ENCODE data around the gene CACUL1. TPM values are rescaled to one million over a fixed set of nuclear protein-coding genes. Genes with fewer than 3 reads are reported as not detected.
A peak's percentile ranks its signal among the peaks of the same experiment; 100 is the strongest.

Gene CACUL1
- total RNA-seq, 6 experiments from 2014 or later: 31.5 to 34.0 (median 32.7) TPM

DNA sequence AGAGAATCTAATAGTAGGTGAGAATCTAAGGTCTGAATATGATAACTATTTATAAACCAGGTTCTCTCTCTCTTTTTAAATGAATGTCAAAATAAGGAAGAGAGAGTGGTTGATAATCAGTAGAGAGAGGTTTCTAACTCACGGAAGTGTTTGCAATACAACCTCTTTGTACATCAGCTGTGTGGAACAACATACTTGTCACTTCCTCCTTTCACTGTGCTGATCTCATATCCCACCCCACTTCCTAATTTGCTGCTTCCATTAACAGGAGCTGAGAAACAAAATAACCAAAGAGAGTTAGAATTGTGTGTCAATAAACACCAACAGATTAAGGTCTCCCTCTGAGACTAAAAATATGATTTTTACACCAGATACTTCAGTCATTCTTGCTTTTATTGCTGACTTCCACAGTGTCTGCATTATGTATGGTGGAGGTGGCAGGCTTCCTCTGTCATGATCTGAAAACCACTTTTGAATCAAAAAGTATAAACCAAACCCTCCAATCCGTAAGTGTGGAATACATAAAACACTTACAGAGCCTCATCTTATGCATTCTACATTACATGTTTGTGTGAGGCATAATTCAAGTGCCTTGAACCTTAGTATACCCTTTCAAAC is 25.0 kb downstream of the CACUL1 start:
- no peak for TF ChIP-seq CTCF (IDR thresholded peaks at IDR 0.05)
- no peak for DNase-seq
- peaks cover 40% of the 10 kb centered on the region for H3K4me1 Mint-ChIP-seq (ENCODE audit: low read depth)
- no peaks in the 10 kb centered on the region for H3K9me3 Mint-ChIP-seq
- 0 out of 2 replicates have a peak, but pooled peaks cover 2% of the 10 kb centered on the region for H3K27me3 Mint-ChIP-seq (ENCODE audit: insufficient read depth)
- H3K27ac Mint-ChIP-seq: no peak overlapping the region
- no peak overlapping the region for H3K4me3 Mint-ChIP-seq
- no peaks in the 10 kb centered on the region for H3K36me3 Mint-ChIP-seq (ENCODE audit: low read depth)

DNA sequence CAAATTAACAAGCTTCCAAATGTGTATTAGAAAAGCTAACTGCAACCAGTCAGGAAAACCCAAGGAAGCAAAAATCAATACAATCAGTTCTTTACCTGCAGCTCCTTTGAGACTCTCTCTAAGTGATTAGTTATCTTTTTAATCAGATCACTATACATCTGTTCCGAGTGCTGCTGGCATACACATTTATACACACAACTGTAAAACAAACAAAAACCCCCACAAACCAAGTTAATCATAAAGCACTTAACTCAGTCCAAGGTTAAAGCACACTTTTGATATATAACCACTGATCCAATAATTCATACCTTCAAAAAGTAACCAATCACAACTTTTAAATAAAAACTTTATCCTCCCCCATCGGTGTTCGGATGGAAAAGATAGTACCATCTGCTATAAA is 25.6 kb downstream of the CACUL1 start:
- peaks cover 42% of the 10 kb centered on the region for H3K4me1 Mint-ChIP-seq (ENCODE audit: low read depth)
- H3K36me3 Mint-ChIP-seq (ENCODE audit: low read depth): no peaks in the 10 kb centered on the region
- no peak for DNase-seq
- no peak overlapping the region for H3K4me3 Mint-ChIP-seq
- H3K27ac Mint-ChIP-seq: no peak overlapping the region
- 0 out of 2 replicates have a peak, but pooled peaks cover 2% of the 10 kb centered on the region for H3K27me3 Mint-ChIP-seq (ENCODE audit: insufficient read depth)
- no peaks in the 10 kb centered on the region for H3K9me3 Mint-ChIP-seq
- TF ChIP-seq CTCF (IDR thresholded peaks at IDR 0.05): no peak

- TF ChIP-seq CTCF (IDR thresholded peaks at IDR 0.05): no peak
- peak; percentile 62 for DNase-seq
- H3K4me1 Mint-ChIP-seq (ENCODE audit: low read depth): peaks cover 62% of the 10 kb centered on the region
- 0 out of 2 replicates have a peak, but pooled peaks cover 2% of the 10 kb centered on the region for H3K27me3 Mint-ChIP-seq (ENCODE audit: insufficient read depth)
- no peaks in the 10 kb centered on the region for H3K36me3 Mint-ChIP-seq (ENCODE audit: low read depth)
- peak overlapping the region; percentile 71 for H3K27ac Mint-ChIP-seq
- H3K4me3 Mint-ChIP-seq: peak overlapping the region; percentile 16
- H3K9me3 Mint-ChIP-seq: no peaks in the 10 kb centered on the region
Measured at GRCh38 chr10:118725886-118726500, 28.8 kb downstream of the CACUL1 start.

DNA sequence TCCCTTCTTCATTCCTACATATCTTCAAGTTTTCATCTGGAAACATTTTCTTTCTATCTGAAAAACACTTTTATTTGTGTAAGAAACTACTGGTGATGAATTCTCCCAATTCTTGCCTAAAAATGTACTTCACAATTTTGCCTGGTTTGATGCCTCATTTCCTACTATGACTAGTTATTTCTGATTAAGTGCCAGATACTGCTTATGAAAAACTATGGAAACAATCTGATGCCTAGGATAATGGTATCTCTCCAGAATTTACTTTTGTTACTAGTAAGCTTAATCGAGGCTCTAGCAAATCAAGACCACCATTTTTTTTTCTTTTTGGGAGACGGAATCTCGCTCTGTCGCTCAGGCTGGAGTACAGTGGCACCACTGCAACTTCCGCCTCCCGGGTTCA is 31.3 kb downstream of the CACUL1 start:
- H3K4me3 Mint-ChIP-seq: no peak overlapping the region
- no peaks in the 10 kb centered on the region for H3K9me3 Mint-ChIP-seq
- peak; percentile 57 for DNase-seq
- 0 out of 2 replicates have a peak, but pooled peaks cover 2% of the 10 kb centered on the region for H3K27me3 Mint-ChIP-seq (ENCODE audit: insufficient read depth)
- peaks cover 54% of the 10 kb centered on the region for H3K4me1 Mint-ChIP-seq (ENCODE audit: low read depth)
- H3K27ac Mint-ChIP-seq: peak overlapping the region; percentile 81
- no peaks in the 10 kb centered on the region for H3K36me3 Mint-ChIP-seq (ENCODE audit: low read depth)
- no peak for TF ChIP-seq CTCF (IDR thresholded peaks at IDR 0.05)

GRCh38 chr10:118721539-118721876 is 33.3 kb downstream of the CACUL1 start:
- H3K9me3 Mint-ChIP-seq: no peaks in the 10 kb centered on the region
- no peak for TF ChIP-seq CTCF (IDR thresholded peaks at IDR 0.05)
- DNase-seq: no peak
- no peak overlapping the region for H3K4me3 Mint-ChIP-seq
- H3K27me3 Mint-ChIP-seq (ENCODE audit: insufficient read depth): 0 out of 2 replicates have a peak, but pooled peaks cover 2% of the 10 kb centered on the region
- H3K4me1 Mint-ChIP-seq (ENCODE audit: low read depth): peaks cover 49% of the 10 kb centered on the region
- no peak overlapping the region for H3K27ac Mint-ChIP-seq
- no peaks in the 10 kb centered on the region for H3K36me3 Mint-ChIP-seq (ENCODE audit: low read depth)

Data from HFFc6 (cell line).